ENCODE measurements around the gene LMOD3. TPM values are rescaled to one million over a fixed set of nuclear protein-coding genes. Genes with fewer than 3 reads are reported as not detected.

LMOD3 gene
- total and polyA plus RNA-seq, 12 donors: 0.03 to 0.14 (median 0.08) TPM; not detected in 6

DNA sequence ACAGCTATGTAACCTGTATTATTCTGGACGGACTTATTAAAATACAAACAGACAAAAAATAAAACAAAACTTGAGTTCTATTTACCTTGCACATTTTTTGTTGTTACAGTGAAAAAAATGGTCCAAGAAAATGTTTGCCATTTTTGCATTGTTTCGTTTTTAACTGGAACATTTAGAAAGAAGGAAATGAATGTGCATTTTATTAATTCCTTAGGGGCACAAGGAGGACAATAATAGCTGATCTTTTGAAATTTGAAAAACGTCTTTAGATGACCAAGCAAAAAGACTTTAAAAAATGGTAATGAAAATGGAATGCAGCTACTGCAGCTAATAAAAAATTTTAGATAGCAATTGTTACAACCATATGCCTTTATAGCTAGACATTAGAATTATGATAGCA is 17.1 kb downstream of the LMOD3 start:
- DNase-seq: no peak
- Histone ChIP-seq H3K4me3 (no peak overlapping the region), H3K36me3 (replicated peaks in 1 of 2) (peaks cover 0 to 42% of the 10 kb centered on the region in 2 donors), H3K27me3 (no peaks in the 10 kb centered on the region), H3K27ac (no peak overlapping the region), H3K4me1 (replicated peaks in 1 of 2) (peaks cover 0 to 17% of the 10 kb centered on the region in 2 donors), H3K9me3 (replicated peaks in 1 of 3) (no peaks in the 10 kb centered on the region)
- TF ChIP-seq POLR2A (IDR thresholded peaks at IDR 0.05): no peak
- TF ChIP-seq, protein P1, sequence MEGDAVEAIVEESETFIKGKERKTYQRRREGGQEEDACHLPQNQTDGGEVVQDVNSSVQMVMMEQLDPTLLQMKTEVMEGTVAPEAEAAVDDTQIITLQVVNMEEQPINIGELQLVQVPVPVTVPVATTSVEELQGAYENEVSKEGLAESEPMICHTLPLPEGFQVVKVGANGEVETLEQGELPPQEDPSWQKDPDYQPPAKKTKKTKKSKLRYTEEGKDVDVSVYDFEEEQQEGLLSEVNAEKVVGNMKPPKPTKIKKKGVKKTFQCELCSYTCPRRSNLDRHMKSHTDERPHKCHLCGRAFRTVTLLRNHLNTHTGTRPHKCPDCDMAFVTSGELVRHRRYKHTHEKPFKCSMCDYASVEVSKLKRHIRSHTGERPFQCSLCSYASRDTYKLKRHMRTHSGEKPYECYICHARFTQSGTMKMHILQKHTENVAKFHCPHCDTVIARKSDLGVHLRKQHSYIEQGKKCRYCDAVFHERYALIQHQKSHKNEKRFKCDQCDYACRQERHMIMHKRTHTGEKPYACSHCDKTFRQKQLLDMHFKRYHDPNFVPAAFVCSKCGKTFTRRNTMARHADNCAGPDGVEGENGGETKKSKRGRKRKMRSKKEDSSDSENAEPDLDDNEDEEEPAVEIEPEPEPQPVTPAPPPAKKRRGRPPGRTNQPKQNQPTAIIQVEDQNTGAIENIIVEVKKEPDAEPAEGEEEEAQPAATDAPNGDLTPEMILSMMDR (IDR thresholded peaks at IDR 0.05): no peak
- intact Hi-C loops (cut with DNase I): no loop called here
- WGBS, 4 donors: 45 to 53% (median 48%) methylated on average over 3 of the region's 3 CpGs

DNA sequence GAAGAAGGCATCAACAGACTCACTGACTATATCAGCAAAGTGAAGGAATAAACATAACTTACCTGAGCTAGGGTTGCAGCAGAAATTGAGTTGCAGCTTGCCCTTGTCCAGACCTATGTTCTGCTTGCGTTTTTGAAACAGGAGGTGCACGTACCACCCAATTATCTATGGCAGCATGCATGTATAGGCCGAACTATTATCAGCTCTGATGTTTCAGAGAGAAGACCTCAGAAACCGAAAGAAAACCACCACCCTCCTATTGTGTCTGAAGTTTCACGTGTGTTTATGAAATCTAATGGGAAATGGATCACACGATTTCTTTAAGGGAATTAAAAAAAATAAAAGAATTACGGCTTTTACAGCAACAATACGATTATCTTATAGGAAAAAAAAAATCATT is 17.8 kb downstream of the LMOD3 start:
- Histone ChIP-seq H3K27ac (no peak overlapping the region), H3K36me3 (replicated peaks in 1 of 2) (peaks cover 0 to 42% of the 10 kb centered on the region in 2 donors), H3K27me3 (no peaks in the 10 kb centered on the region), H3K9me3 (replicated peaks in 1 of 3) (no peaks in the 10 kb centered on the region), H3K4me1 (replicated peaks in 1 of 2) (peaks cover 0 to 19% of the 10 kb centered on the region in 2 donors), H3K4me3 (no peak overlapping the region)
- TF ChIP-seq POLR2A (IDR thresholded peaks at IDR 0.05): no peak
- TF ChIP-seq, protein P1 (IDR thresholded peaks at IDR 0.05): no peak
- WGBS, 4 donors: 79 to 89% (median 85%) methylated on average over 8 of the region's 8 CpGs
- no peak for DNase-seq
- intact Hi-C loops (cut with DNase I): no loop called here

DNA sequence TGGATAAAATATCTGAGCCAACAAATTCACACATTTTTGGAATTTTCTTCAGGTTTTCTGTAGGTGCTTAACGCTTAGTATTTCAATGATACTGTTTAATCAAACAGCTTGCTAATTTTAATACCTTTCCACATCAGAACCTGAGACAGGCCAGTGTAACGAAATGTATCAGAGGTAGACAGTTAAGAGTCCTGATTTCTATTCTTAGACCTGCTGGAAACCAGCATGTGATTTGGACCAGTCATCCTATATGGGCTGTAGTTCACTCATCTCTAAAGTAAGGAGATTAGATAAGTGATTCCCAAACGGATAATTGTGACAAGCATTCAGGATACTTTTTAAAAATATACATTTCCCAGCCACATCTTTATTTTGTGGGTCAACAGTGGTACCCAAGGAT is 19.3 kb downstream of the LMOD3 start:
- intact Hi-C loops (cut with DNase I): no loop called here
- peaks cover 0 to 21% of the 10 kb centered on the region in 2 donors for H3K4me1 ChIP-seq (replicated peaks in 1 of 2)
- H3K4me3 ChIP-seq: no peak overlapping the region

DNA sequence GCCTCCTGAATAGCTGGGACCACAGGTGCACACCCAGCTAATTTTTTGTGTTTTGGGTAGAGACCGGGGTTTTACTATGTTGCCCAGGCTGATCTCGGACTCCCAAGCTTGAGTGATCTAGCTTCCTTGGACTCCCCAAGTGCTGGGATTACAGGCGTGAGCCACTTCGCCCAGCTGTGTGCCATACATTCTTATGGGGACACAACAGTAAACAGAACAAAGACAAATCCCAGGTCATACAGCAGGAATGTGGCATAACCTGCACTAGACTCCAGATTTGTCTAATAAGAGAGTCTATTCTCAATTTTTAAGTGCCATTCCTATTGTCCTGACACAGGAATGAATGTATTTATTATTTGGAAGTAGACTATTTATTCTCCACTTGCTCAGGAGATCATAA is 20.0 kb downstream of the LMOD3 start:
- no peak for TF ChIP-seq POLR2A (IDR thresholded peaks at IDR 0.05)
- TF ChIP-seq, protein P1 (IDR thresholded peaks at IDR 0.05): no peak
- no peak overlapping the region for H3K4me3 ChIP-seq
- H3K36me3 ChIP-seq (replicated peaks in 1 of 2): peaks cover 0 to 42% of the 10 kb centered on the region in 2 donors
- H3K27me3 ChIP-seq: no peaks in the 10 kb centered on the region
- peaks cover 0 to 29% of the 10 kb centered on the region in 2 donors for H3K4me1 ChIP-seq (replicated peaks in 1 of 2)
- H3K27ac ChIP-seq: peak overlapping the region in 1 of 5 donors; percentile 29
- no peaks in the 10 kb centered on the region for H3K9me3 ChIP-seq (replicated peaks in 1 of 3)
- intact Hi-C loops (cut with DNase I): no loop called here
- DNase-seq: no peak
- WGBS, 4 donors: 94 to 98% (median 97%) methylated on average over 4 of the region's 4 CpGs

More for the DNA sequence above, 19.3 kb downstream of the LMOD3 start:
- Histone ChIP-seq H3K27me3 (no peaks in the 10 kb centered on the region), H3K36me3 (replicated peaks in 1 of 2) (peaks cover 0 to 42% of the 10 kb centered on the region in 2 donors), H3K27ac (no peak overlapping the region), H3K9me3 (replicated peaks in 1 of 3) (no peaks in the 10 kb centered on the region)
- 87 to 89% (median 88%) methylated on average over 3 of the region's 3 CpGs for WGBS, 4 donors
- no peak for DNase-seq
- TF ChIP-seq, protein P1 (IDR thresholded peaks at IDR 0.05): no peak
- no peak for TF ChIP-seq POLR2A (IDR thresholded peaks at IDR 0.05)

All from adrenal gland (tissue), 12 donors.